HCT116 (cell line): Measurements from ENCODE around the gene NARF. TPM values are rescaled to one million over a fixed set of nuclear protein-coding genes. Genes with fewer than 3 reads are reported as not detected.

Experiments used
- ATAC-seq: fragments of 200-7000 bp; cut with Tn5 transposase; 2 replicates; pipeline ENCODE4 v1.9.1; 2020; ENCODE audit warnings: mild to moderate bottlenecking, moderate library complexity
- BruUV-seq: library from RNA; stranded (reverse); fragments of 400-500 nt; replicated peaks from 2 replicates; lab custom pipeline; 2021; lab: Mats Ljungman, UMichigan
- CTCF ChIA-PET: fragments of 300-600 bp; sonication (Branson Sonifier 250); formaldehyde crosslinking; loops from one replicate; lab custom pipeline; 2021; ENCODE audit warnings: antibody characterized with exemption; lab: Charles Lee
- POLR2A ChIA-PET: fragments of 300-600, 350-600 bp; sonication (Branson Sonifier 250); formaldehyde crosslinking; loops from one replicate; lab custom pipeline; 2021; ENCODE audit warnings: antibody characterized with exemption; lab: Charles Lee
- RAD21 ChIA-PET, 2 experiments: fragments of 300-600 bp; sonication (Branson Sonifier 250); formaldehyde crosslinking; loops; one replicate each; lab custom pipeline; 2023; ENCODE audit warnings: low total read pairs in 2 of 2; ENCODE audit not compliant: uncharacterized antibody in 2 of 2, unreplicated experiment in 2 of 2, low non-redundant PET in 1 of 2; lab: Charles Lee
- DNase-seq: peaks from one replicate; pipeline ENCODE4 v3.0.0-alpha.2; 2010; ENCODE audit warnings: low read depth, low spot score
- H2AFZ ChIP-seq: fragments of 200-600 bp; shearing (Covaris generic), sonication (generic); 2 replicates; pipeline ENCODE4 v1.6.1; 2017; ENCODE audit warnings: low read depth, mixed run types, mixed read lengths, antibody characterized with exemption, low read length; ENCODE audit not compliant: poor library complexity, severe bottlenecking
- H3K27ac ChIP-seq: 2 replicates; pipeline ENCODE4 v1.5.1; 2012; ENCODE audit warnings: low read depth, low read length
- H3K27me3 ChIP-seq: fragments of 200-600 bp; sonication (generic); 2 replicates; pipeline ENCODE4 v1.6.1; 2016; ENCODE audit warnings: mixed run types, low read length, mixed read lengths; ENCODE audit not compliant: insufficient read depth
- H3K36me3 ChIP-seq, 2 experiments: fragments of 200-500 bp in 1 of 2; fragments of 200-600 bp in 1 of 2; sonication (Bioruptor generic) in 1 of 2; sonication (generic) in 1 of 2; 2 replicates each; pipeline versions ENCODE4 v1.5.1 to v1.6.1; 2014 to 2016; ENCODE audit warnings: low read length in 2 of 2, inconsistent platforms in 1 of 2, mixed read lengths in 1 of 2, mixed run types in 1 of 2; ENCODE audit not compliant: insufficient read depth in 2 of 2, control insufficient read depth in 1 of 2
- H3K4me1 ChIP-seq, 2 experiments: fragments of 200-600 bp in 1 of 2; sonication (generic) in 1 of 2; 2 replicates each; pipeline versions ENCODE4 v1.5.1 to v1.6.1; 2012 to 2017; ENCODE audit warnings: low read length in 2 of 2, inconsistent platforms in 1 of 2, mild to moderate bottlenecking in 1 of 2, mixed read lengths in 1 of 2, mixed run types in 1 of 2, moderate library complexity in 1 of 2; ENCODE audit not compliant: insufficient read depth in 2 of 2, control insufficient read depth in 1 of 2
- H3K4me2 ChIP-seq: fragments of 200-600 bp; sonication (generic); 2 replicates; pipeline ENCODE4 v1.6.1; 2017; ENCODE audit warnings: mixed run types, low read length, mixed read lengths
- H3K4me3 ChIP-seq, 2 experiments: fragments of 200-600 bp in 1 of 2; sonication (generic) in 1 of 2; replicated peaks in 1 of 2; 2 replicates each; pipeline ENCODE4 v1.5.1; 2011 to 2016; ENCODE audit warnings: low read length in 2 of 2, control low read depth in 1 of 2, low read depth in 1 of 2, mild to moderate bottlenecking in 1 of 2, mixed read lengths in 1 of 2, mixed run types in 1 of 2
- H3K79me2 ChIP-seq: fragments of 200-600 bp; sonication (generic); 2 replicates; pipeline ENCODE4 v1.6.1; 2017; ENCODE audit warnings: mild to moderate bottlenecking, mixed run types, low read length, moderate library complexity, mixed read lengths; ENCODE audit not compliant: insufficient read depth
- H3K9ac ChIP-seq: fragments of 200-600 bp; sonication (generic); 2 replicates; pipeline ENCODE4 v1.6.1; 2016; ENCODE audit warnings: low read length, mixed read lengths
- H3K9me2 ChIP-seq: fragments of 200-600 bp; sonication (generic), shearing (Covaris generic); 2 replicates; pipeline ENCODE4 v1.6.1; 2017; ENCODE audit warnings: mixed run types, mild to moderate bottlenecking, moderate library complexity; ENCODE audit not compliant: insufficient read depth
- H3K9me3 ChIP-seq, 2 experiments: fragments of 200-500 bp in 1 of 2; fragments of 200-600 bp in 1 of 2; sonication (Bioruptor generic) in 1 of 2; sonication (generic) in 1 of 2; 2 replicates each; pipeline ENCODE4 v1.6.1; 2014 to 2017; ENCODE audit warnings: low read length in 2 of 2, mixed read lengths in 2 of 2, inconsistent platforms in 1 of 2, low read depth in 1 of 2, mild to moderate bottlenecking in 1 of 2, mixed run types in 1 of 2, moderate library complexity in 1 of 2; ENCODE audit not compliant: control insufficient read depth in 1 of 2, insufficient read depth in 1 of 2
- H4K20me1 ChIP-seq: fragments of 200-600 bp; sonication (generic), shearing (Covaris generic); 2 replicates; pipeline ENCODE4 v1.6.1; 2017; ENCODE audit warnings: mixed run types, mild to moderate bottlenecking, moderate library complexity; ENCODE audit not compliant: insufficient read depth
- CEBPB ChIP-seq: IDR thresholded peaks from 2 replicates; pipeline ENCODE4 v1.6.1; 2012; ENCODE audit warnings: low read depth
- FOSL1 ChIP-seq: IDR thresholded peaks from 2 replicates; pipeline ENCODE4 v1.6.1; 2012; ENCODE audit warnings: low read depth
- POLR2A ChIP-seq: IDR thresholded peaks from 2 replicates; pipeline ENCODE4 v1.7.0; 2011; ENCODE audit warnings: borderline replicate concordance; ENCODE audit not compliant: insufficient read depth, insufficient read length; ENCODE audit errors: extremely low read depth
- POLR2AphosphoS5 ChIP-seq: IDR thresholded peaks from 2 replicates; pipeline ENCODE4 v1.6.1; 2011; ENCODE audit warnings: mild to moderate bottlenecking, low read depth, low read length, moderate library complexity
- SIN3A ChIP-seq: IDR thresholded peaks from 2 replicates; pipeline ENCODE4 v1.6.1; 2012; ENCODE audit warnings: low read depth
- SP1 ChIP-seq: IDR thresholded peaks from 2 replicates; pipeline ENCODE4 v1.6.1; 2012; ENCODE audit warnings: low read depth
- intact Hi-C: fragments of 100-400 bp; cut with micrococcal nuclease; formaldehyde crosslinking; loops from 2 replicates; pipeline ENCODE4 v1.10.0; 2022
- total RNA-seq: library from RNA; stranded (reverse); gene quantifications from one replicate; pipeline ENCODE4 v1.2.1, GENCODE V29; 2021; ENCODE audit not compliant: unreplicated experiment
- TF ChIP-seq, protein P1 (sequence below): IDR thresholded peaks from 2 replicates; pipeline ENCODE4 v1.6.1; 2011; ENCODE audit warnings: mild to moderate bottlenecking, low read length, moderate library complexity; ENCODE audit not compliant: insufficient replicate concordance; ENCODE audit errors: extremely low read depth

NARF gene
- total RNA-seq, 1 experiment from 2014 or later = 91.8 TPM

- H3K36me3 ChIP-seq = no peaks in the 10 kb centered on the region
- peak overlapping the region; percentile 76; the same call in 1 of the 2 replicates for H3K27ac ChIP-seq
- H3K9me3 ChIP-seq = no peaks in the 10 kb centered on the region
- DNase-seq (no peak), ATAC-seq (no peak)
- peaks cover 39 to 53% of the 10 kb centered on the region in 2 experiments for H3K4me1 ChIP-seq
- POLR2A ChIA-PET = interaction anchor here (1.2 kb wide), 1 partner anchor 26 kb away, joined by 3 read pairs; the partner anchor contains the start of gene FOXK2
- BruUV-seq = no TSS peak
- no peaks in the 10 kb centered on the region for H3K9me2 ChIP-seq
- intact Hi-C loops = loop anchor here (5.0 kb wide), 1 partner anchor 34 kb away; no protein-coding TSS in a partner anchor
- H4K20me1 ChIP-seq = no peaks in the 10 kb centered on the region
- TF ChIP-seq, protein P1, sequence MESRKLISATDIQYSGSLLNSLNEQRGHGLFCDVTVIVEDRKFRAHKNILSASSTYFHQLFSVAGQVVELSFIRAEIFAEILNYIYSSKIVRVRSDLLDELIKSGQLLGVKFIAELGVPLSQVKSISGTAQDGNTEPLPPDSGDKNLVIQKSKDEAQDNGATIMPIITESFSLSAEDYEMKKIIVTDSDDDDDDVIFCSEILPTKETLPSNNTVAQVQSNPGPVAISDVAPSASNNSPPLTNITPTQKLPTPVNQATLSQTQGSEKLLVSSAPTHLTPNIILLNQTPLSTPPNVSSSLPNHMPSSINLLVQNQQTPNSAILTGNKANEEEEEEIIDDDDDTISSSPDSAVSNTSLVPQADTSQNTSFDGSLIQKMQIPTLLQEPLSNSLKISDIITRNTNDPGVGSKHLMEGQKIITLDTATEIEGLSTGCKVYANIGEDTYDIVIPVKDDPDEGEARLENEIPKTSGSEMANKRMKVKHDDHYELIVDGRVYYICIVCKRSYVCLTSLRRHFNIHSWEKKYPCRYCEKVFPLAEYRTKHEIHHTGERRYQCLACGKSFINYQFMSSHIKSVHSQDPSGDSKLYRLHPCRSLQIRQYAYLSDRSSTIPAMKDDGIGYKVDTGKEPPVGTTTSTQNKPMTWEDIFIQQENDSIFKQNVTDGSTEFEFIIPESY = no peak
- TF ChIP-seq FOSL1 (no peak), POLR2AphosphoS5 (0 out of 2 replicates have a peak, but pooled peaks have one; percentile 30), SIN3A (no peak), CEBPB (no peak), SP1 (no peak), POLR2A (peak; percentile 39)
- TF ChIP-seq, all 23 proteins: peak for 2
- Histone ChIP-seq H3K27me3 (no peaks in the 10 kb centered on the region), H2AFZ (no peak overlapping the region), H3K4me2 (peak overlapping the region; percentile 31), H3K4me3 (no peak overlapping the region), H3K9ac (no peak overlapping the region; the same call in 1 of the 2 replicates), H3K79me2 (no peaks in the 10 kb centered on the region)
- ChIA-PET CTCF (no interaction called here), RAD21 (no interaction called here)
These were observed 34.8 kb downstream of the NARF start for GRCh38 chr17:82493226-82493781.
